HEK293 (cell line): ENCODE measurements around the gene HLA-DOB.
A peak's percentile ranks its signal among the peaks of the same experiment; 100 is the strongest.
"Not testable (repeated sequence)": the region's sequence is repeated elsewhere in the genome, so short reads cannot be mapped to it uniquely, and the experiment has no call there.

Experiments used
- CTCF ChIA-PET: fragments of 350-600 bp; formaldehyde crosslinking; extraction: SDS; loops from one replicate; lab custom pipeline; 2021; ENCODE audit warnings: antibody characterized with exemption; lab: Yijun Ruan, JAX
- POLR2A ChIA-PET: fragments of 300-600 bp; formaldehyde crosslinking; extraction: SDS; loops from one replicate; lab custom pipeline; 2020; ENCODE audit warnings: antibody characterized with exemption, inconsistent platforms; lab: Yijun Ruan, JAX
- H3K27ac ChIP-seq: fragments of 200-500 bp; sonication (Bioruptor generic); 2 replicates; pipeline ENCODE4 v1.5.1; 2014; ENCODE audit warnings: low read depth, low read length, control low read depth, inconsistent platforms; ENCODE audit errors: extremely low read depth
- H3K36me3 ChIP-seq, 2 experiments: fragments of 200-500 bp in 1 of 2; sonication (Bioruptor generic) in 1 of 2; 1 replicate in 1 of 2; 2 replicates in 1 of 2; pipeline ENCODE4 v1.5.1; 2014 to 2017; ENCODE audit warnings: inconsistent platforms in 2 of 2, low read length in 2 of 2; ENCODE audit not compliant: control insufficient read depth in 2 of 2, insufficient read depth in 1 of 2
- H3K4me1 ChIP-seq: fragments of 200-500 bp; sonication (Bioruptor generic); 2 replicates; pipeline ENCODE4 v1.5.1; 2014; ENCODE audit warnings: mild to moderate bottlenecking, low read length, inconsistent platforms; ENCODE audit not compliant: control insufficient read depth, insufficient read depth
- H3K4me3 ChIP-seq: 2 replicates; pipeline ENCODE4 v1.5.1; 2011; ENCODE audit warnings: low read depth, mild to moderate bottlenecking, control low read depth, low read length, moderate library complexity
- H3K9me3 ChIP-seq: fragments of 200-500 bp; sonication (Bioruptor generic); 2 replicates; pipeline ENCODE4 v1.5.1; 2014; ENCODE audit warnings: low read depth, low read length, inconsistent platforms; ENCODE audit not compliant: control insufficient read depth, insufficient read depth
- PRDM1 ChIP-seq: fragments of 450-650 bp; formaldehyde crosslinking; IDR thresholded peaks from 2 replicates; pipeline ENCODE4; 2016; ENCODE audit warnings: missing biosample characterization, missing genetic modification characterization
- PRDM4 ChIP-seq: fragments of 450-650 bp; formaldehyde crosslinking; IDR thresholded peaks from 2 replicates; pipeline ENCODE4 v1.5.1; 2017; ENCODE audit warnings: missing biosample characterization, missing genetic modification characterization
- SETDB1 ChIP-seq: IDR thresholded peaks from one replicate; pipeline ENCODE4 v1.6.1; 2017; ENCODE audit warnings: mild to moderate bottlenecking, low read length, moderate library complexity, mixed read lengths; ENCODE audit not compliant: insufficient read length
- SP2 ChIP-seq: fragments of 450-650 bp; formaldehyde crosslinking; IDR thresholded peaks from 2 replicates; pipeline ENCODE4 v1.5.1; 2016; ENCODE audit warnings: missing biosample characterization, missing genetic modification characterization
- TRIM28 ChIP-seq: IDR thresholded peaks from 2 replicates; pipeline ENCODE4 v1.6.1; 2011; ENCODE audit warnings: low read length, control low read depth, borderline replicate concordance
- ZBTB48 ChIP-seq: fragments of 450-650 bp; formaldehyde crosslinking; IDR thresholded peaks from 2 replicates; pipeline ENCODE4 v1.5.1; 2016; ENCODE audit warnings: missing biosample characterization, missing genetic modification characterization
- ZBTB8A ChIP-seq: fragments of 450-650 bp; formaldehyde crosslinking; IDR thresholded peaks from 2 replicates; pipeline ENCODE4 v1.5.1; 2016; ENCODE audit warnings: missing biosample characterization, missing genetic modification characterization
- ZNF157 ChIP-seq: fragments of 450-650 bp; formaldehyde crosslinking; IDR thresholded peaks from 2 replicates; pipeline ENCODE4 v1.5.1; 2016; ENCODE audit warnings: missing biosample characterization, missing genetic modification characterization
- ZNF23 ChIP-seq: fragments of 450-650 bp; formaldehyde crosslinking; IDR thresholded peaks from 2 replicates; pipeline ENCODE4 v1.5.1; 2016; ENCODE audit warnings: missing biosample characterization, missing genetic modification characterization, borderline replicate concordance
- ZNF248 ChIP-seq: fragments of 450-650 bp; formaldehyde crosslinking; IDR thresholded peaks from 2 replicates; pipeline ENCODE4 v1.5.1; 2017; ENCODE audit warnings: missing biosample characterization, missing genetic modification characterization
- ZNF302 ChIP-seq: fragments of 450-650 bp; formaldehyde crosslinking; IDR thresholded peaks from 2 replicates; pipeline ENCODE4 v1.5.1; 2016; ENCODE audit warnings: missing biosample characterization, missing genetic modification characterization, low read depth
- ZNF354C ChIP-seq: fragments of 450-650 bp; formaldehyde crosslinking; IDR thresholded peaks from 2 replicates; pipeline ENCODE4 v1.5.1; 2016; ENCODE audit warnings: missing biosample characterization, missing genetic modification characterization, low read depth, borderline replicate concordance
- ZNF37A ChIP-seq: fragments of 450-650 bp; IDR thresholded peaks from 2 replicates; pipeline ENCODE4 v1.5.1; 2018; ENCODE audit warnings: missing biosample characterization, missing genetic modification characterization
- ZNF394 ChIP-seq: fragments of 450-650 bp; formaldehyde crosslinking; IDR thresholded peaks from 2 replicates; pipeline ENCODE4 v1.5.1; 2016; ENCODE audit warnings: missing biosample characterization, missing genetic modification characterization, mild to moderate bottlenecking, moderate library complexity, borderline replicate concordance
- ZNF404 ChIP-seq: fragments of 450-650 bp; formaldehyde crosslinking; IDR thresholded peaks from 2 replicates; pipeline ENCODE4 v1.5.1; 2017; ENCODE audit warnings: missing biosample characterization, missing genetic modification characterization
- ZNF433 ChIP-seq: fragments of 450-650 bp; formaldehyde crosslinking; IDR thresholded peaks from 2 replicates; pipeline ENCODE4 v1.5.1; 2016; ENCODE audit warnings: missing biosample characterization, missing genetic modification characterization, low read depth
- ZNF510 ChIP-seq: fragments of 450-650 bp; formaldehyde crosslinking; IDR thresholded peaks from 2 replicates; pipeline ENCODE4 v1.5.1; 2018; ENCODE audit warnings: mild to moderate bottlenecking, missing genetic modification characterization, missing biosample characterization; ENCODE audit not compliant: insufficient replicate concordance
- ZNF514 ChIP-seq: fragments of 450-650 bp; formaldehyde crosslinking; IDR thresholded peaks from 2 replicates; pipeline ENCODE4 v1.5.1; 2016; ENCODE audit warnings: missing biosample characterization, missing genetic modification characterization
- ZNF529 ChIP-seq: fragments of 450-650 bp; formaldehyde crosslinking; IDR thresholded peaks from 2 replicates; pipeline ENCODE4 v1.5.1; 2017; ENCODE audit warnings: missing genetic modification characterization, missing biosample characterization; ENCODE audit not compliant: insufficient replicate concordance
- ZNF558 ChIP-seq: fragments of 450-650 bp; formaldehyde crosslinking; IDR thresholded peaks from 2 replicates; pipeline ENCODE4 v1.5.1; 2016; ENCODE audit warnings: missing biosample characterization, missing genetic modification characterization
- ZNF561 ChIP-seq: fragments of 450-650 bp; IDR thresholded peaks from 2 replicates; pipeline ENCODE4 v1.5.1; 2018; ENCODE audit warnings: missing biosample characterization, missing genetic modification characterization, borderline replicate concordance
- ZNF585B ChIP-seq: fragments of 450-650 bp; formaldehyde crosslinking; IDR thresholded peaks from 2 replicates; pipeline ENCODE4 v1.5.1; 2016; ENCODE audit warnings: missing biosample characterization, missing genetic modification characterization
- ZNF660 ChIP-seq: fragments of 450-650 bp; IDR thresholded peaks from 2 replicates; pipeline ENCODE4 v1.5.1; 2018; ENCODE audit warnings: missing biosample characterization, mild to moderate bottlenecking, missing genetic modification characterization
- ZNF785 ChIP-seq: fragments of 450-650 bp; formaldehyde crosslinking; IDR thresholded peaks from 2 replicates; pipeline ENCODE4 v1.5.1; 2016; ENCODE audit warnings: missing biosample characterization, missing genetic modification characterization
- ZNF843 ChIP-seq: fragments of 450-650 bp; formaldehyde crosslinking; IDR thresholded peaks from 2 replicates; pipeline ENCODE4 v1.5.1; 2016; ENCODE audit warnings: missing biosample characterization, missing genetic modification characterization
- ZXDB ChIP-seq: fragments of 450-650 bp; formaldehyde crosslinking; IDR thresholded peaks from 2 replicates; pipeline ENCODE4 v1.5.1; 2016; ENCODE audit warnings: missing biosample characterization, missing genetic modification characterization
- TF ChIP-seq, protein P1 (sequence below): fragments of 450-650 bp; formaldehyde crosslinking; IDR thresholded peaks from 2 replicates; pipeline ENCODE4; 2016; ENCODE audit warnings: missing biosample characterization, missing genetic modification characterization

The HLA-DOB gene

GRCh38 chr6:32785781-32786533 is 30.8 kb downstream of the HLA-DOB start (continued):
- peak; percentile 44; the same call in 1 of the 2 replicates for TF ChIP-seq ZNF660 (tag by site-specific recombination)
- TF ChIP-seq TRIM28: peak; percentile 69; the same call in 1 of the 2 replicates
- TF ChIP-seq ZNF354C (tag by site-specific recombination): no peak
- TF ChIP-seq ZNF510 (tag by site-specific recombination): no peak
- TF ChIP-seq ZNF37A (tag by site-specific recombination): no peak
- TF ChIP-seq ZNF394 (tag by site-specific recombination): 0 out of 2 replicates have a peak, but pooled peaks have one; percentile 27
- no peak for TF ChIP-seq ZNF514 (tag by site-specific recombination)
- TF ChIP-seq SP2 (tag by site-specific recombination): no peak
- peak; percentile 99 for TF ChIP-seq ZBTB48 (tag by site-specific recombination)
- TF ChIP-seq PRDM1 (tag by site-specific recombination): 0 out of 2 replicates have a peak, but pooled peaks have one; percentile 21
- 0 out of 2 replicates have a peak, but pooled peaks have one; percentile 32 for TF ChIP-seq ZNF561
- TF ChIP-seq, all 188 proteins: peak for 9

GRCh38 chr6:32782923-32783322 is 33.9 kb downstream of the HLA-DOB start:
- H3K4me1 ChIP-seq, H3K27ac ChIP-seq, H3K4me3 ChIP-seq, POLR2A ChIA-PET, H3K36me3 ChIP-seq, H3K9me3 ChIP-seq: not testable (repeated sequence)
- CTCF ChIA-PET: interaction anchor here (0.6 to 11.3 kb wide), 4 partner anchors 9 to 367 kb away, joined by 3 to 179 read pairs (median 6); no protein-coding TSS in a partner anchor
- peak; percentile 80 for TF ChIP-seq ZNF529 (tag by site-specific recombination)
- peak; percentile 83 for TF ChIP-seq SETDB1
- TF ChIP-seq ZNF558 (tag by site-specific recombination): 0 out of 2 replicates have a peak, but pooled peaks have one; percentile 27

DNA sequence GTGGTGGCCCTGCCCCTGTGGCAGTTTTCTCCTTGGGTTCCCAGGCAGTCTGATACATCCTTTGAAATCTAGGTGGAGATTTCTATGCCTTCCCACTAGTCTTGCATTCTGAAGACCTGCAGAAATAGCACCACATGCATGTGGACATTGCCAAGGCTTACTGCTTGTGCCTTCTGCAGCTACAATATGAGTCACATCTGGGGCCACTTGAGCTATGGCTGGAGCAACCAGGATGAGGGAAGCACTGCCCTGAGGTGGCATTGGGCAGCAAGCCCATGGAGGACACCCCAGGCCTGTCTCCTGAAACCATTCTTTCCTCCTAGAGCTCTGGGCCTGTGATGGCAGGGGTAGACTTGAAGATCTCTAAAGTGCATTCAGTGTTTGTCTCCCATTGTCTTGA is 37.8 kb downstream of the HLA-DOB start:
- H3K4me3 ChIP-seq: no peak overlapping the region
- H3K36me3 ChIP-seq: no peaks in the 10 kb centered on the region
- CTCF ChIA-PET: interaction anchor here (1.2 kb wide), 1 partner anchor 156 kb away, joined by 3 read pairs; no protein-coding TSS in a partner anchor
- H3K9me3 ChIP-seq: no peaks in the 10 kb centered on the region
- TF ChIP-seq ZXDB (tag by site-specific recombination) (no peak), ZNF585B (tag by site-specific recombination) (peak; percentile 81), ZNF248 (tag by site-specific recombination) (no peak), ZNF37A (tag by site-specific recombination) (no peak)
- TF ChIP-seq, all 188 proteins: peak for 1
- Histone ChIP-seq H3K27ac (no peak overlapping the region), H3K4me1 (no peaks in the 10 kb centered on the region)
- POLR2A ChIA-PET: no interaction called here

DNA sequence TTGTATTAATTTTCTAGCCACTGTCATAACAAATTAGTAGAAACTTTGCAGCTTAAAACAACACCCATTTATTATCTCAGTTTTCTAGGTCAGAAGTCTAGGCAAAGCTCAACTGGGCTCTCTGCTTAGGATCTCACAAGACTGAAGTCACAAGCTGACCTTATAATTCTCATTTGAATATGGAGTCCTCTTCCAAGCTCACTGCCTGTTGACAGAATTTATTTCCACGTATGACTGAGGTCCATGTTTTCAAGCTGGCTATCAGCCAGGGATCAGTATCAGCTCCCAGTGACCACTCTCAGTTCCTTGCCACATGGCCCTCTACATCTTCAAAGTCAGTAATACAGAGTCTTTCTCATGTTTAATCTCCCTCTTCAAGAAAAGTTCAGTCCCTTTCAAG is 41.7 kb downstream of the HLA-DOB start:
- Histone ChIP-seq H3K36me3 (no peaks in the 10 kb centered on the region), H3K4me3 (no peak overlapping the region), H3K4me1 (no peaks in the 10 kb centered on the region), H3K27ac (no peak overlapping the region), H3K9me3 (no peaks in the 10 kb centered on the region)
- TF ChIP-seq ZNF843 (tag by site-specific recombination): no peak
- TF ChIP-seq ZNF157: no peak
- TF ChIP-seq ZNF23 (tag by site-specific recombination): no peak
- no peak for TF ChIP-seq ZBTB8A (tag by site-specific recombination)
- TF ChIP-seq ZNF404 (tag by site-specific recombination): no peak
- TF ChIP-seq PRDM4 (tag by site-specific recombination): no peak
- no peak for TF ChIP-seq ZNF302
- TF ChIP-seq, protein P1, sequence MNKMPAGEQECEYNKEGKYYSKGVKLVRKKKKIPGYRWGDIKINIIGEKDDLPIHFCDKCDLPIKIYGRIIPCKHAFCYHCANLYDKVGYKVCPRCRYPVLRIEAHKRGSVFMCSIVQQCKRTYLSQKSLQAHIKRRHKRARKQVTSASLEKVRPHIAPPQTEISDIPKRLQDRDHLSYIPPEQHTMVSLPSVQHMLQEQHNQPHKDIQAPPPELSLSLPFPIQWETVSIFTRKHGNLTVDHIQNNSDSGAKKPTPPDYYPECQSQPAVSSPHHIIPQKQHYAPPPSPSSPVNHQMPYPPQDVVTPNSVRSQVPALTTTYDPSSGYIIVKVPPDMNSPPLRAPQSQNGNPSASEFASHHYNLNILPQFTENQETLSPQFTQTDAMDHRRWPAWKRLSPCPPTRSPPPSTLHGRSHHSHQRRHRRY (tag by site-specific recombination): no peak
- no peak for TF ChIP-seq ZNF785 (tag by site-specific recombination)
- TF ChIP-seq ZNF433 (tag by site-specific recombination): no peak
- POLR2A ChIA-PET: no interaction called here
- CTCF ChIA-PET: no interaction called here
